Adrenal gland (tissue), 12 donors: ENCODE data around the gene BCAT1. TPM values are rescaled to one million over a fixed set of nuclear protein-coding genes. Genes with fewer than 3 reads are reported as not detected.
"Not testable (repeated sequence)": the region's sequence is repeated elsewhere in the genome, so short reads cannot be mapped to it uniquely, and the experiment has no call there.

ENCODE experiments used
- DNase-seq, 7 donors: peaks; one replicate each; pipeline ENCODE4 v3.0.0-alpha.2; 2019 to 2020
- H3K27ac ChIP-seq, 5 donors: fragments of 200-600 bp; sonication (generic) in 4 of 5; 1 replicate in 3 of 5; 2 replicates in 2 of 5; pipeline versions ENCODE4 v1.5.1 to v1.8.0; 2016 to 2020; ENCODE audit warnings: mild to moderate bottlenecking in 1 of 5
- H3K27me3 ChIP-seq: fragments of 200-600 bp; 2 replicates; pipeline ENCODE4 v1.8.0; 2021
- H3K36me3 ChIP-seq, 2 donors: fragments of 200-600 bp; replicated peaks in 1 of 2; 1 replicate in 1 of 2; 2 replicates in 1 of 2; pipeline versions ENCODE4 v1.5.1 to v1.8.0; 2018 to 2022
- H3K4me1 ChIP-seq, 2 donors: fragments of 200-600 bp; replicated peaks in 1 of 2; 1 replicate in 1 of 2; 2 replicates in 1 of 2; pipeline versions ENCODE4 v1.5.1 to v1.8.0; 2018 to 2021
- H3K4me3 ChIP-seq, 4 donors: fragments of 200-600 bp; sonication (generic) in 3 of 4; one replicate each; pipeline ENCODE4 v1.5.1; 2016 to 2018
- H3K9me3 ChIP-seq, 3 donors: fragments of 200-600 bp; sonication (generic) in 1 of 3; replicated peaks in 1 of 3; 1 replicate in 2 of 3; 2 replicates in 1 of 3; pipeline versions ENCODE4 v1.5.1 to v1.8.0; 2016 to 2021
- CTCF ChIP-seq, 6 experiments: fragments of 450-650 bp in 4 of 6; fragments of 200-600 bp in 2 of 6; sonication (generic) in 1 of 6; IDR thresholded peaks; 1 replicate in 5 of 6; 2 replicates in 1 of 6; pipeline versions ENCODE4 v1.5.1 to v1.8.0; 2016 to 2021; ENCODE audit warnings: antibody characterized with exemption in 6 of 6, mild to moderate bottlenecking in 2 of 6, moderate library complexity in 1 of 6
- POLR2A ChIP-seq, 2 donors: fragments of 450-650 bp; IDR thresholded peaks; one replicate each; pipeline ENCODE4 v1.6.1; 2017; ENCODE audit warnings: antibody characterized with exemption in 2 of 2, mild to moderate bottlenecking in 2 of 2, moderate library complexity in 1 of 2
- WGBS, 4 donors: extraction: QIAGEN DNeasy Blood & Tissue Kit in 2 of 4; methylation state at CpG; one replicate each; pipeline versions ENCODE4 v1.1.5 to v1.1.7; 2013 to 2017; 5-methylcytosine and 5-hydroxymethylcytosine counted together
- intact Hi-C, 2 donors: fragments of 100-400 bp; cut with DNase I; formaldehyde crosslinking; loops; one replicate each; pipeline versions ENCODE4 v1.14.1 to v1.15.0; 2022 to 2023
- polyA plus RNA-seq, 3 donors: library from polyadenylated mRNA; stranded (reverse); fragments of 200-250 nt in 2 of 3; fragments of 350-450 nt in 1 of 3; fragmentation: Illumina TruSeq in 1 of 3; extraction: RNeasy Lipid Tissue Mini Kit (QIAGEN cat#74804) in 1 of 3; gene quantifications; one replicate each; pipeline ENCODE4 v1.2.3, GENCODE V29; 2013 to 2014
- total RNA-seq, 9 donors: library from RNA; depleted of rRNA in 4 of 9; stranded (reverse); fragments of >200 nt in 4 of 9; fragments of 120-200 nt in 1 of 9; fragmentation: NEBNext Ultra II Directional in 1 of 9; extraction: Animal tissue kit (Norgen Biotek cat#: 25700) in 1 of 9; gene quantifications; one replicate each; pipeline versions ENCODE4 v1.1.0 to v1.2.4, GENCODE V29; 2013 to 2023
- donor health status: healthy with polysubstance abuse.
- donor health status: Bipolar disorder and iron deficiency.
- donor health status: DM: yes; HTN: yes; CAD: no.
- donor health status: DM: no; HTN: no; CAD: no.
- donor health status: DM: no; HTN: no; CAD: no.
- donor health status: DM: yes; HTN: yes; CAD: no.

The BCAT1 gene
- total and polyA plus RNA-seq, 12 donors: 2.1 to 41.5 (median 20.1) TPM

GRCh38 chr12:24933694-24934407, 15.1 kb downstream of the BCAT1 start:
- intact Hi-C loops: no loop called here
- Histone ChIP-seq H3K9me3 (no peaks in the 10 kb centered on the region), H3K4me1 (no peaks in the 10 kb centered on the region), H3K27ac (no peak overlapping the region), H3K4me3 (no peak overlapping the region), H3K36me3 (no peaks in the 10 kb centered on the region), H3K27me3 (no peaks in the 10 kb centered on the region)
- WGBS, 4 donors: 71 to 94% (median 85%) methylated on average over 10 of the region's 10 CpGs
- no peak for DNase-seq
- TF ChIP-seq CTCF (IDR thresholded peaks at IDR 0.05) (no peak), POLR2A (IDR thresholded peaks at IDR 0.05) (no peak)

DNA sequence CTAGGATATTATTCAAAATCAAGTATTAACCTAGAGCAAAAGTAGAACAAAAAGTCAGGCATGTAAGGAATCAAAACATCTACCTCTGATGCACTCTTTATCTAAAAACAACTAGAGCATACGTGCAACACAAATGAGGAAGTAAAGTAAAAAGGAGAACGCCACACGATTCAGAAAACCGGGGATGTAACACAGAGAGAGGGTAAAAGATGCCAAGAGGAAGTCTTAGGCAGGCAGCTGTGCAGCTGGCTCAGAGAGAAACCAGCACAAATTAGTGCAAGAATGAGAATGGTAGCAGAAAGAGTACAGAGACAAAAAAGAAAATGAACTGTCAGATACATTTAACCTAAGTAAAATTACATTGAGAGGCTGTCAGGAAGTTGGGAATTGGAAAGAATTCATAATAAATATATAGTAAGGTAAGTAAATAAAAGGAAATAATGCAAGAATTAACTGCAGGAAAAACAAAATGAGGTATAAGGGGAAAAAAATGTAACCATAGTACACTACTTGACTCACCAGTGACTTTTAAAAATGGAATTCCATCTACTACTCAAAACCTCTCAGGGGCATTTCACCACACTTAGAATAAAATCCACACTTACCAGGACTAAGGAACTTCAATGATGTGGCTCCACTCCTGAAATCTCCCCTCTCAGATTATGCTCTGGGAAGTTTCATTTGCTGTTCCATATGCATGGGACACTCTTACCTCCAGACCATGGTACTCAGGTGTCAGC, 17.1 kb downstream of the BCAT1 start:
- H3K4me3 ChIP-seq: no peak overlapping the region
- peak overlapping the region in 1 of 5 donors; percentile 18 for H3K27ac ChIP-seq
- 64 to 83% (median 75%) methylated on average over 4 of the region's 4 CpGs for WGBS, 4 donors
- intact Hi-C loops: no loop called here
- no peaks in the 10 kb centered on the region for H3K27me3 ChIP-seq
- no peaks in the 10 kb centered on the region for H3K9me3 ChIP-seq
- DNase-seq: peak in 1 of 7 donors; percentile 18
- no peaks in the 10 kb centered on the region for H3K36me3 ChIP-seq
- no peaks in the 10 kb centered on the region for H3K4me1 ChIP-seq
- TF ChIP-seq CTCF (IDR thresholded peaks at IDR 0.05) (no peak), POLR2A (IDR thresholded peaks at IDR 0.05) (no peak)

GRCh38 chr12:24929953-24930352, 18.9 kb downstream of the BCAT1 start:
- no peaks in the 10 kb centered on the region for H3K36me3 ChIP-seq
- TF ChIP-seq CTCF (IDR thresholded peaks at IDR 0.05): no peak
- no peak for TF ChIP-seq POLR2A (IDR thresholded peaks at IDR 0.05)
- intact Hi-C loops: no loop called here
- no peaks in the 10 kb centered on the region for H3K9me3 ChIP-seq
- H3K27me3 ChIP-seq: no peaks in the 10 kb centered on the region
- no peaks in the 10 kb centered on the region for H3K4me1 ChIP-seq
- no peak overlapping the region for H3K4me3 ChIP-seq
- no peak overlapping the region for H3K27ac ChIP-seq
- no peak for DNase-seq
- WGBS, 4 donors: 66 to 86% (median 74%) methylated on average over 2 of the region's 2 CpGs

- WGBS, 4 donors: 82 to 85% (median 84%) methylated on average over 13 of the region's 13 CpGs
- H3K27ac ChIP-seq: not testable (repeated sequence)
Measured at GRCh38 chr12:24928533-24929306, 20.2 kb downstream of the BCAT1 start.

More at GRCh38 chr12:24928533-24929306, 20.2 kb downstream of the BCAT1 start:
- H3K4me3 ChIP-seq, H3K4me1 ChIP-seq, DNase-seq, H3K36me3 ChIP-seq, H3K27me3 ChIP-seq, H3K9me3 ChIP-seq, intact Hi-C loops: not testable (repeated sequence)
